Omental fat pad (tissue), 4 donors: ENCODE results near the gene MAU2. TPM values are rescaled to one million over a fixed set of nuclear protein-coding genes. Genes with fewer than 3 reads are reported as not detected.

Source experiments
- ATAC-seq: fragments of 150-250 bp; one replicate; pipeline ENCODE4 v1.9.1; 2016; ENCODE audit warnings: mild to moderate bottlenecking, moderate library complexity; ENCODE audit not compliant: low FRiP score
- DNase-seq: peaks from one replicate; pipeline ENCODE4 v3.0.0-alpha.2; 2019; ENCODE audit warnings: low spot score
- CTCF ChIP-seq, 3 donors: fragments of 450-650 bp; IDR thresholded peaks; one replicate each; pipeline ENCODE4 v1.5.1; 2016 to 2017; ENCODE audit warnings: antibody characterized with exemption in 3 of 3, mild to moderate bottlenecking in 3 of 3, moderate library complexity in 2 of 3
- total RNA-seq, 4 donors: library from RNA; depleted of rRNA; stranded (reverse); fragments of >200 nt; gene quantifications; one replicate each; pipeline ENCODE4 v1.1.0, GENCODE V29; 2016

The MAU2 gene
- total RNA-seq, 4 donors from 2014 or later, result 27.6 to 78.5 (median 44.3) TPM

GRCh38 chr19:19354932-19355331 is 34.3 kb downstream of the MAU2 start:
- no peak for DNase-seq
- no peak for TF ChIP-seq CTCF (IDR thresholded peaks at IDR 0.05)
- no peak for ATAC-seq

DNA sequence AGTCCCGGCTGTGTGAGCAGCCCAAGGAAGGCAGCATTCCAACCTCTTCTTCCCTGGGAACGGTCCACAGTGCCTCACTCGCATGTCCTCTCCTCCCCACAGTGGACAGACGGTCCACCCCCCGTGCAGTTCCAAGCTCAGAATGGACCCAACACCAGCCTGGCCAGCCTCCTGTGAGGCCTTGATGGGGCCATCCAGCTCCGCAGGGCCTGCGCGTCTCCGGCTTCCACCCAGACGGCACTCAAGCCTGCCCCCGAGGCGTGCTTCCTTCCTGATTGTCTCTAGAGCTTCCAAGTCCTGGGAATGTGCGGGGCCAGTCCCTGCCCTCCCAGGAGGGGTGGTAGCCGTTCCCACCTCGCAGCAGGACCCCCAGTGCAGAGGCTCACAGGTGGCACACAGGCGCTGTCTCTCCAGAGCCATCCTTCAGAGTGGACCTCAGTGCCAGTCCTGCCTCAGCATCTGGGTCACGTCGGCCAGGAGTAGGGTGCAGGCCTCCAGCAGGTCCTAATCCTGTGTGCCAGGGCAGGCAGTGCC is 35.0 kb downstream of the MAU2 start:
- TF ChIP-seq CTCF (IDR thresholded peaks at IDR 0.05), result no peak
- DNase-seq (no peak), ATAC-seq (no peak)

GRCh38 chr19:19356500-19356899 is 35.9 kb downstream of the MAU2 start:
- ATAC-seq (no peak), DNase-seq (no peak)
- TF ChIP-seq CTCF (IDR thresholded peaks at IDR 0.05), result no peak

DNA sequence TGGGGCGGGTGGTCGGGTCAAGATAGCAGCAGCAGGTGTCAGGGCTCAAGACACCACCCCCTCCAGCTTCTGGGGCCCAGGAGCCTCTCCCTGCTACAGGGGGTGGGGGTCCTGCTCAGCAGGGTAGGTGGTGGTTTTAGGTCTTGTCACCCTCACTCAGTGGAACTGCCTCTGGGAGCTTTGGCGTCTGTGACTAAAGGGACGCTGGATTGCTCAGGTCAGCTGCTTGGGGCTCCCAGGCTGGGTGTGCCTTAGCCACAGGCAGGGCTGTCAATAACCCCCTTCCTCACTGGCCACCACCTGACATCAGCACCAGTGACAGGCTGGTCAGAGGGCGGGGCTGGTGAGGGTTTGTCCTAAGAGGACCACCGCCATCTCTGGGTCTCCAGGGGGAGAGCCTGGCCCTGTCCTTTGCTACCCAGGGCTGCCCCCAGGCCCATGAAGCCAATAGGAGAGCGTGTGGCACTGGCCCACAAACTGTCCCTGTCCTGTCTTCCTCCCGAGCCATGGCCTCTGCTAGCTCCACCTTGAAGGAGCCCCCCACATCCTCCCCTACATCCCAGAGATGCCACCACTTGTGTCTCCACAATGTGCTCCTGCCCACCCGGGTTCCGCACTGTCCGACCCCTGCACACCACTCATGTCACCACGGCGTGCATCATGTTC is 36.4 kb downstream of the MAU2 start:
- DNase-seq (no peak), ATAC-seq (no peak)
- no peak for TF ChIP-seq CTCF (IDR thresholded peaks at IDR 0.05)

DNA sequence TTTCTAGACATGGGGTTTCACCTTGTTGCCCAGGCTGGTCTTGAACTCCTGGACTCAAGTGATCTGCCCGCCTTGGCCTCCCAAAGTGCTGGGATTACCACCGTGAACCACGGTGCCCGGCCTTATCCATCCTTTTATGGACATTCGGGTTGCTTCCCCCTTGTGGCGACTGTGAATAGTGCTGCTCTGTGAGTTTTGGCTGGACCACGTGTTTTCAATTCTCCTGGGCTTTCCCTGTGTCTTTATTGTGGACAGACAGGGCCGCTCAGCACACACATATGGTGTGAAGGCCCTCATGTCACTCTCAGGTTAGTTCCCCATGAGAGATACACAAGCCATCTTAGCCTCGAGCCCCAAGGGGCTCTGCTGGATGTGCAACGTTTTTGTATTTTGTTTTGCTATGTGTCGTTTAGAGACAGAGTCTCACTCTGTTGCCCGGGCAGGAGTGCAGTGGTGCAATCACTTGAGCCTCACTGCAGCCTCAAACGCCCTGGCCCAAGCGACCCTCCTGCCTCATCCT is 40.5 kb downstream of the MAU2 start:
- ATAC-seq, result peak; percentile 86
- DNase-seq, result peak; percentile 76
- peak in 2 of 3 donors; percentile 69 to 72 for TF ChIP-seq CTCF (IDR thresholded peaks at IDR 0.05)

- no peak for DNase-seq
- no peak for TF ChIP-seq CTCF (IDR thresholded peaks at IDR 0.05)
- ATAC-seq, result no peak
Observed at GRCh38 chr19:19362075-19362474, 41.4 kb downstream of the MAU2 start.
